KG1 (cell line): ENCODE data around the gene BEAN1.
A peak's percentile ranks its signal among the peaks of the same experiment; 100 is the strongest.

Experiments
- DNase-seq: peaks from one replicate; lab custom pipeline; 2025; lab: John Stamatoyannopoulos, UW

The BEAN1 gene

GRCh38 chr16:66395806-66396555 lies 31.1 kb upstream of the BEAN1 start:
- no peak for DNase-seq

GRCh38 chr16:66397736-66398433 lies 29.2 kb upstream of the BEAN1 start:
- DNase-seq: no peak

- DNase-seq: no peak
Observed at GRCh38 chr16:66399031-66399430, 28.1 kb upstream of the BEAN1 start.

DNA sequence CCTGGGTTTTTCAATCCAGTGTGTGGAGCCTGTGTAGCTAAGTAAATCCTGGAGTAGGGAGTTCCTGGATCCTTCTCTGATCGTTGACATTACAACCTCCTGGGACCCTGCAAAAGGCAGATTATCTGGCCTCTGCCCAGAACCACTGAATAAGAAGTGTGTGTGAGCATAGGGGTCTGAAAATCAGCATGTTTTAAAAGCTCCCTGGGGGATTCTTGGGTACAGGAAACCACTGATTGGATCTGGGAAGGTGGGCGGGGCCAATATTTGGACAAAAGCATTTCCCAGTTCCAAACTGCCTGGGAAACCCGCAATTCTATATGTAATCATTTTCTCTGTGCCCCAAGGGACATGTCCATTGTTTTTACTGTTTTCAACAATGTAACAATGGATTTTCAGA lies 27.2 kb upstream of the BEAN1 start:
- DNase-seq: no peak

DNA sequence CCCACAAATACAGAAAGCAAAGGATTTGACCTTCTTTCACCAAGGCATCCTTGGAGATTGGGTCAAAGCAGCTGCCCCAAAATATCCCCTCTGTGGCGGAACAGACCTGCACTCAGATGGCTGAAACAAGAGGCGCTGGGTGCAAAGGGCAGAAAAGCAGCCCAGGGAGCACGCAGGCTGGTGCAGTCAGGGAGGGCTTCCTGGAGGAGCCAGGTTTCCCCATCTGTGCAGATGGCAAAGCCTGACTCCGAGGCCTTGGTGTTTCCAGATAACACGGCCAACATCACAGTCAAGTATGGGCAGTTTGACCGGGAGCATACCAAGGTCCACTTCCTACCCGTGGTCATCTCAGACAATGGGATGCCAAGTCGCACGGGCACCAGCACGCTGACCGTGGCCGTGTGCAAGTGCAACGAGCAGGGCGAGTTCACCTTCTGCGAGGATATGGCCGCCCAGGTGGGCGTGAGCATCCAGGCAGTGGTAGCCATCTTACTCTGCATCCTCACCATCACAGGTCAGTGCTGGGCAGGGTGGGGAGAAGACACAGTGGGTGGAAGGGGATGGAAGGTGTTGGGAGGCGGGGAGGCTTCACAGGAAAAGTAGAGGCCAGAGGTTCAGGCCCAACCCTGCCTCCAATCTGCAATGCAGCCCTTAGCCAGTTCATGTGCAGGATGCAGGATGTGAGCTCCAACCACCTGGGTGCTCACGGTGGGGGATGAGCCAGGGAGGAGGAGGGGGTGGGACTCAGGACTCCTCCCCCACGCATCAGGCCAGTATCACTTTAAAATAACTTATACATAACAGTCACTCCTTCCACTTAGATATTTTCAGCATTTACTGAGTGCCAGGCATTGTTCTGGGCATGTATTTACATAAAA lies 26.4 kb upstream of the BEAN1 start:
- DNase-seq: no peak

DNA sequence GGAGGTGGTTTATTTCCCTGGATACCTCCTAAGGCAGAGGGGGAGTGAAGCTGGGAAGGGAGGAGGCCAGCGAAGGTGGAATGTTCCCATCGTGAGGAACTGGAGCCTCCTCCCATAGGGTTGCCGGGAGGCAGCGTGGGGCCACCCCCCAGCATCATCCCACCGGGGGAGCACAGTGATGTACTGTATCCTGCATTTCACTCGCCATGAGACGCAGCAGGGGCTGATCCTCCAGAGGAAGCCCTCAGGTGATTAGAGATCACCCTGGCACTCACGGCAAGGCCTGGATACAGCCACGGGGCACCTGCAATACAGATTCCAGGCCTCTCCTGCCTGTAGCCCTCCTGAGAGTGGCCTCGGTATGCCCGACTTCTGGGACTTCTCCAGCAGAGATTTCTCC lies 25.5 kb upstream of the BEAN1 start:
- no peak for DNase-seq

GRCh38 chr16:66402166-66402565 lies 24.9 kb upstream of the BEAN1 start:
- DNase-seq: no peak

GRCh38 chr16:66402591-66403230 lies 24.4 kb upstream of the BEAN1 start:
- DNase-seq: no peak

DNA sequence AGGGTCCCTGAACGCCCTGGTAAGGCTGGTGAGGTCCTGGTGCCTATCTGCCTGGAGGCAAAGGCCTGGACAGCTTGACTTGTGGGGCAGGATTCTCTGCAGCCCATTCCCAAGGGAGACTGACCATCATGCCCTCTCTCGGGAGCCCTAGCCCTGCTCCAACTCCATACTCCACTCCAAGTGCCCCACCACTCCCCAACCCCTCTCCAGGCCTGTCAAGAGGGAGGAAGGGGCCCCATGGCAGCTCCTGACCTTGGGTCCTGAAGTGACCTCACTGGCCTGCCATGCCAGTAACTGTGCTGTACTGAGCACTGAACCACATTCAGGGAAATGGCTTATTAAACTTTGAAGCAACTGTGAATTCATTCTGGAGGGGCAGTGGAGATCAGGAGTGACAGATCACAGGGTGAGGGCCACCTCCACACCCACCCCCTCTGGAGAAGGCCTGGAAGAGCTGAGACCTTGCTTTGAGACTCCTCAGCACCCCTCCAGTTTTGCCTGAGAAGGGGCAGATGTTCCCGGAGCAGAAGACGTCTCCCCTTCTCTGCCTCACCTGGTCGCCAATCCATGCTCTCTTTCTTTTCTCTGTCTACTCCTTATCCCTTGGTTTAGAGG lies 23.5 kb upstream of the BEAN1 start:
- no peak for DNase-seq

- no peak for DNase-seq
Observed at GRCh38 chr16:66405057-66405783, 21.9 kb upstream of the BEAN1 start.

DNA sequence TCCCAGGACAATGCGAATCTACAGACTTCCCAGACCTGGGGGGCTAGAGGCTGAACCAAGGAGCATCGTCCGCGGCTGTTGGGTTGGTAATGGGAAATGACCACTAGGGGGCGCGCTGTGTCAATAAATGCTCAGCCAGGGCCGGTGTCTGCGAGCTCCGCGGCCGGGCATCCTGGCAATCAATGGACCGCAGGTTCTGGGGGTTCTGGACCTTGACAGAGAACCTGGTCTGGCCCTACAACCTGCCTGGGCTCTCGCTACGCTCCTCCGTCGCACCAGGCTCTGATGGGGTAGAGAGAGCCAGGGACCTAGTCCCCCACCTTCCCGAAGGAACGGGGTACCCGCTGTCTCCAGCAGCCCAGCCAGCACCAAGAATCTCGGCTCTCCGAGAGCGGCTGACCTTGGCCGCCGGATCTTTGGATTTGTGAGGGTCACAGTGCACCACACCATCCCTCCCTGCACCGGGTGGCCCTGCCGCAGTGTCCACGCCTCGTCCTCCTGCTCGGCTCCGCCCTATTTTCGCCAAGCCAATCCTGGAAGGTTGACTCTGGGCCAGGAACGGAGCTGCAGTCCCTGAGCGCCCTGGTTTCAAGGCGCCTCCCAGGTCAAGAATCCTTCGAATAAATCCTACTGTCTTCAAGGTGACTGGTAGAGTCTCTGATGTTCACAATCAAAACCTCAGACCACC lies 20.4 kb upstream of the BEAN1 start:
- peak; percentile 80 for DNase-seq

DNA sequence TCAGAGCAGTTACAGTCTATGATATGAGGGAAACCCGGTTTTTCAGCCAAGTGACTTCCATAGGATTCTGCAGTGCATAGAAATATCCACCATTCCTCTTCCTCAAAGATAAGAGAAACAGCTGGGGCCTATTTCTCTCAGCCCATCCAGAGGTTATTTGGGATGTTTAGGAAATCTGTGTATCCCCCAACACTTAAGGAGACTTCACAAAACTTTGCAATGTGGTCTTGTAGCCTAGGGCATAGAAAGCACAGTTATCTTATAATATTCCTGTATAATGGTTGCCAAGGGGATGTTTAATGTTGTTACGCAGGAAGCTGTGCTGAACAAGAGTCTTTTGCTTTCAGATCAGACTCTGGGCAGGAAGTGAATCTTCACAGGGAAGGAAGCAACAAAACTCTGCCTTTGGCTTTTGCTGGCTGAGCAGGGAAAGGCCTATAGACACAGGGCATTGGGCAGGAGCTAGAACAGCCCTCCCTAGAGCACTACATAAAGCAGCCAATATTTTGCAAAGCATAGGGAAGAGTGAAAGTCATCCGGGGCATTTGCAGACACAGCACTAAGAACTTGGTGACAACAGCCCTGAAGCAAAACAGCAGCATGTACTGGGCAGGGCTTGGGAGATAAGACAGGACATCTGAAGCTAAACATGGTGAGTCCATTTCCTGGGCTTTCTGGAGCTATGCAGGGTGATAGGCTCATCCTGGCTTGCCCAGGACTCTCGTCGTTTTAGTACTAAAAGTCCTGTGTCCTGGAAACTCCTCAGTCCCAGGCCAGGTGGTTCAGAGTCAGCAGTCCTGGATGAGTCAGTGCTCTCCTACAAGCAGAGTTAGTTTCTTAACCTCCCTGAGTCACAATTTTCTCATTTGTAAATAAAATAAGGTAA lies 18.7 kb upstream of the BEAN1 start:
- peak; percentile 24 for DNase-seq

- DNase-seq: no peak
Observed at GRCh38 chr16:66409156-66409555, 17.9 kb upstream of the BEAN1 start.

DNA sequence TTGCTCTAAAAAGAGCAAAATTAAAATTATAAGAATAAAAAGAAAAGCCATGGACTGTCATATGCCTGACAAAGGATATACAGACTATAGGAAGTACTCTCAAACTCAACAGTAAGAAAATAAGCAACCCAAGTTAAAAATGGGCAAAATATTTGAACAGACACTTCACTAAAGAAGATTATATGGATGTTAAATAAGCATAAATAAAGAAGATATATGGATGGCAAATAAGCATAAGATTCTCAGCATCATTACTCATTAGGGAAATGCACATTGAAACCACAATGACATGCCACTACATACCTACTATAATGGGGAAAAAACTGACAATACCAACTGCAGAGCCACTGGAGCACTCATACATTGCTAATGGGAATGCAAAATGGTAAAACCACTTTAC lies 14.9 kb upstream of the BEAN1 start:
- DNase-seq: no peak

GRCh38 chr16:66414891-66415290 lies 12.2 kb upstream of the BEAN1 start:
- DNase-seq: no peak

DNA sequence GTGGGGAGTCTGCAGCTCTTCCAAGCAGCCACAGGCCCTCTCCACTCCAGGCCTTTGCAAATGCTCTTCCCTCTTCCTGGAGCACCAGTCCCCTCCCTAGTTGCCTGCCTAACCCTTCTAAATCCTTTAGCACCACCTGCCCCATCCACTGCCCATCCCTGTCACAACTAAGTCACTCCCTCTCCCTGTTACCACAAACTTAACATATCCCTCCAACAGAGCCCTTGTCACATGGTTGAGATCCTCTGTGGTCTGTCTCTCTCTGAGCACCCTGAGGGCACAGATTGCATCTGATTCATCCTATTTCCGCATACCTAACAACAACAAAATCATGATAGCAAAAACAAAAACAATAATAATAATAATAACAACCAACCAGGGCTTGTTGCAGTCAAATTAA lies 11.0 kb upstream of the BEAN1 start:
- DNase-seq: no peak

DNA sequence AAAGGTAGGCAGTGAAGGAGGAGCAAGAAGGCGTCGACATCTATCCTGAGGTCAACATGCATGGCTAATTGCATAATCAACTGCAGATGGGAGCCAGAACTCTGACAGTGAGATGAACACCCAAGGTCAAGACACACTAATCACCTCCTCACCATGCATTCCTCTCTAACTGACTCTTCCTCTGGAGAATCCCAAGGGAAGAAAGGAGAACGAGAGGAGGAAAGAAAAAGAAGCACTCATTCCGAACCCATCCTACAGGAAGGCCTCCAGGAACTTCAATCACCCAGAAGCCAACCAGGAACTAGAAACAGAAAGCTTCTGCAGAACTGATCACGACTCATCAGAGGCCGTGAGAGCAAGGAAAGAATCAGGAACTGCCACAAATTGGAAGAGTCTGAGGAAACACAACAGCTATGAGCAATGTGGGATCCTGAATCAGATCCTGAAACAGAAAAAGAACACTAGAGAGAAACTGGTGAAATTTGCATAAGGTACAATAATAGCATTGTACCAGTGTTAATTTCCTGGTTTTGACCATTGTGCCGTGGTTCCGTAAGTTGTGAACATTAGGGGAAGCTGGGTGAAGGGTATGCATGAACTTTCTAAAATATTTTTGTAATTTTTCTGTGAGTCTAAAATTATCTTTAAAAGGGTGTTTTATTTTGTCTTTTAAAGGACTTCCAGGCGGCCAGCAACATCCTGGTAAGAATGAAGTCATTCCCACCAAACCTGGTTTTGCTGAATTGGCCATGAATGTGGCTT lies 10.0 kb upstream of the BEAN1 start:
- no peak for DNase-seq

DNA sequence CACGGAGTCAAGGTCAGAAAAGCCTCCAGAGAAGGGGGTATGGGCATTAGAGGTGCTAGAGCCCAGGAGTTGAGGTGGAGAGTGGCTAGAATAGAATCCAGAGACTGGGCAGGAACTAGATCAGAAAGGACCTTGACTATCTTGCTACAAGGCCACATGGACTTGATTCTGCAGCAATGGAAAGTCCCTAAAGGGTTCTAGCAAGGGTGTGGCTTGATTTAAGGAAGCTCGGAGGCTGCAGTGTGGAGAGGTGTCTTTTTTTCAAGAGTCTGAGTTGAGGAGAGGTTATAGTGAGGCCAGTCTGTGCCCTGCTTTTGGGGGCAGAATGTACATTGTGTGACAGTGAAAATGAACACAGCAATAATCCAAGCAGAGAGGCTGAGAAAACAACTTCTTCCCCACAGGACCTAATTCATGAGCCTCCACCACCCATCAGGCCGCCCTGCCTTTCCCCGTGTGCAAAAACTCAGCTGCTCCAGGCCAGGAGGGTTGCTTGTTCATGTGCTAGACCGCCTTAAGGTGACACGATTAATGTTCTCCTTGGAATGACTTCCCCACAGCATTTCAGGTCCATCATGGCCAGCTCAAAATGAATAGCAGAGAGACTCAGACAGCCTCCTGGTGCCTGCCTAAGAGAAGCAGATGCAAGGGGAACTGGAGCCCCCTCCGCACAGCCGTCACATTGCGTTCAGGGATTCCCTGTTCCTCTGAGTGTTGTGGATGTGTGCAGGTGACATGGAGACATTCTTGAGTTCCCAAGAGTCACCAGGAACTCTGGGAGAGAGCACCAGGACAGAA lies 8.7 kb upstream of the BEAN1 start:
- no peak for DNase-seq
